Activated CD8-positive, alpha-beta T cell treated with anti-CD3 and anti-CD28 coated beads for 36 hours (primary cell): ENCODE data around the gene NKAIN2. TPM values are rescaled to one million over a fixed set of nuclear protein-coding genes. Genes with fewer than 3 reads are reported as not detected.

Source experiments
- ATAC-seq: fragments of 200-7000 bp; cut with Tn5 transposase; one replicate; pipeline ENCODE4 v1.10.0; 2021; ENCODE audit warnings: mild to moderate bottlenecking, moderate library complexity
- CTCF ChIA-PET: fragments of 350-600 bp; sonication (Branson Sonifier 250); formaldehyde crosslinking; loops from one replicate; lab custom pipeline; 2021; ENCODE audit warnings: antibody characterized with exemption; lab: Charles Lee
- POLR2A ChIA-PET: fragments of 350-600 bp; sonication (Branson Sonifier 250); formaldehyde crosslinking; loops from one replicate; lab custom pipeline; 2021; ENCODE audit warnings: antibody characterized with exemption; lab: Charles Lee
- DNase-seq: peaks from one replicate; pipeline ENCODE4 v3.0.0-alpha.2; 2020
- H3K27ac Mint-ChIP-seq: one replicate; pipeline ENCODE4 v1.8.0; 2021; ENCODE audit warnings: mild to moderate bottlenecking, mixed read lengths
- H3K27me3 Mint-ChIP-seq: one replicate; pipeline ENCODE4 v1.8.0; 2021; ENCODE audit warnings: mixed read lengths
- H3K36me3 Mint-ChIP-seq: one replicate; pipeline ENCODE4 v1.8.0; 2021; ENCODE audit warnings: low read depth, mixed read lengths
- H3K4me1 Mint-ChIP-seq: one replicate; pipeline ENCODE4 v1.8.0; 2021; ENCODE audit warnings: low read depth, mixed read lengths
- H3K4me3 Mint-ChIP-seq: one replicate; pipeline ENCODE4 v1.8.0; 2021; ENCODE audit warnings: mild to moderate bottlenecking, moderate library complexity, mixed read lengths
- H3K9me3 Mint-ChIP-seq: one replicate; pipeline ENCODE4 v1.8.0; 2021; ENCODE audit warnings: mixed read lengths
- CTCF ChIP-seq: fragments of 200-600 bp; IDR thresholded peaks from one replicate; pipeline ENCODE4 v1.8.0; 2022; ENCODE audit warnings: antibody characterized with exemption, mild to moderate bottlenecking
- intact Hi-C: fragments of 100-400 bp; cut with micrococcal nuclease; formaldehyde crosslinking; loops from one replicate; pipeline ENCODE4 v1.10.0; 2022
- total RNA-seq, 2 experiments: library from RNA; stranded (reverse); gene quantifications; one replicate each; pipeline ENCODE4 v1.2.3, GENCODE V29; 2021

NKAIN2 gene
- total RNA-seq, 2 experiments from 2014 or later, result not detected

DNA sequence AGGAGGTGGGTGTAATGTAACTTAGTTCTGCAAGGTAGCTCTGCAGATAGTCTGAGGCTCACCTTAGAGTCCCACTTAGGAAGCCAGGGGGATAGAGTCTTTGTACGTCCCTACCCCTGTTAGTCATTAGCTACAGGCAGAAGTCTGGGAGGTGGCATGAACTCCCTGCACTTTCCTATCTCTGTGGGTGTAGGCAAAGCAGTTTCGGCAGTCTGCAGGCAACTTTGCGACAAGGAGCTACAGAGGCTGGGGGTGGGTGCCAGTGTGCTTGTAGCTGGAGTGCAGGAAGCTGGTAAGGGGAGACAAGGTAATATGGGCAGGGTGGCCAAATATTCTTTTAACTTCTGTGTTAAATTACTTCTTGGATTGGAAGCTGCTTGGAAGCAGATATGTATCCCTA, 45.7 kb downstream of the NKAIN2 start:
- peaks cover 4% of the 10 kb centered on the region for H3K9me3 Mint-ChIP-seq
- H3K4me3 Mint-ChIP-seq, result no peak overlapping the region
- no peaks in the 10 kb centered on the region for H3K4me1 Mint-ChIP-seq
- ChIA-PET POLR2A (no interaction called here), CTCF (no interaction called here)
- no peak for ATAC-seq
- TF ChIP-seq CTCF, result no peak
- intact Hi-C loops, result no loop called here
- H3K36me3 Mint-ChIP-seq, result no peaks in the 10 kb centered on the region
- H3K27ac Mint-ChIP-seq, result no peak overlapping the region
- no peaks in the 10 kb centered on the region for H3K27me3 Mint-ChIP-seq
- no peak for DNase-seq

DNA sequence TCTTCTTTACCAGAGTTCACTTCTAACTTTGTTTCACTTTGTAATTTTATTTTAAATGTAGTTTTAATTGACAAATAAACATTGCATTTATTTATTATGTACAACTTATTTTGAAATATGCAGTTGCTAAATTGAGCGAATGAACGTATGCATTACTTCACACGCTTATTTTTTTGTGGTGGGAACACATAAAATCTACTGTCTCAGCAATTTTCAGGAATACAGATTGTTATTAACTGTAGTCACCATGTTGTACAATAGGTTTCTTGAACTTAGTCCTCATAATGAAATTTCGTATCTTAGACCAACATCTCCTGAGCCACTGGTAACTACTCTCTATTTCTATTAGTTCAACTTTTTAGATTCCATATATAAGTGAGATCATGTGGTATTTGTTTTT, 46.9 kb downstream of the NKAIN2 start:
- POLR2A ChIA-PET, result no interaction called here

GRCh38 chr6:123854201-123854600, 50.5 kb downstream of the NKAIN2 start:
- POLR2A ChIA-PET, result no interaction called here
- ATAC-seq, result no peak
- CTCF ChIA-PET, result no interaction called here

More for the DNA sequence above, 46.9 kb downstream of the NKAIN2 start:
- H3K27me3 Mint-ChIP-seq, result no peaks in the 10 kb centered on the region
- intact Hi-C loops, result no loop called here
- H3K4me1 Mint-ChIP-seq, result no peaks in the 10 kb centered on the region
- peaks cover 4% of the 10 kb centered on the region for H3K9me3 Mint-ChIP-seq
- ATAC-seq (no peak), DNase-seq (no peak)
- no peak overlapping the region for H3K27ac Mint-ChIP-seq
- no peaks in the 10 kb centered on the region for H3K36me3 Mint-ChIP-seq
- no peak overlapping the region for H3K4me3 Mint-ChIP-seq
- CTCF ChIA-PET, result no interaction called here
- no peak for TF ChIP-seq CTCF

GRCh38 chr6:123855506-123855905, 51.8 kb downstream of the NKAIN2 start:
- ChIA-PET POLR2A (no interaction called here), CTCF (no interaction called here)
- H3K27ac Mint-ChIP-seq, result no peak overlapping the region
- DNase-seq, result no peak
- H3K4me3 Mint-ChIP-seq, result no peak overlapping the region
- no peak for TF ChIP-seq CTCF
- H3K4me1 Mint-ChIP-seq, result no peaks in the 10 kb centered on the region
- H3K27me3 Mint-ChIP-seq, result no peaks in the 10 kb centered on the region
- no peaks in the 10 kb centered on the region for H3K36me3 Mint-ChIP-seq
- intact Hi-C loops, result no loop called here
- no peak for ATAC-seq
- H3K9me3 Mint-ChIP-seq, result peaks cover 1% of the 10 kb centered on the region

More at GRCh38 chr6:123854201-123854600, 50.5 kb downstream of the NKAIN2 start:
- Mint-ChIP-seq H3K4me3 (no peak overlapping the region), H3K9me3 (peaks cover 1% of the 10 kb centered on the region), H3K27me3 (no peaks in the 10 kb centered on the region), H3K36me3 (no peaks in the 10 kb centered on the region), H3K4me1 (no peaks in the 10 kb centered on the region), H3K27ac (no peak overlapping the region)
- DNase-seq, result no peak
- intact Hi-C loops, result no loop called here
- no peak for TF ChIP-seq CTCF

DNA sequence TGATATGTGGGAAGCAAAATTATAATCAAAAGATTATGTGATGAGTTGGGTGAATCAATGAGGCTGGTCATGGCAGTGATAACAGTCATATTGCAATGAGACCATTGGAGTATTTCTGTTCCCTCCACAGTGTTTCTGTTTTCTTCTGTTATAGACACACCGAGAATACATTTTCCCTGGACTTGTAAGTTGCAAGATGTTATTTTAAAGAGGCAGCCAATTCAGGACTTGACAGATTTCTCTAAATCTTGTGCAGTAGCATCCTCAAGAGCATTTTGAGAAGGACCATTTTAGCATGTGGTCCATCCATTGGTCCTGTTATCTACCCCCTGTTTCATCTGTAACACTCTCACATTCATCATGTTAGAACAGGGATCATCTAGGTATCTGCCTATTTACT, 55.6 kb downstream of the NKAIN2 start:
- TF ChIP-seq CTCF, result no peak
- ATAC-seq (no peak), DNase-seq (no peak)
- no peak overlapping the region for H3K27ac Mint-ChIP-seq
- no peaks in the 10 kb centered on the region for H3K36me3 Mint-ChIP-seq
- CTCF ChIA-PET, result no interaction called here
- H3K9me3 Mint-ChIP-seq, result peaks cover 1% of the 10 kb centered on the region
- no peaks in the 10 kb centered on the region for H3K4me1 Mint-ChIP-seq
- H3K27me3 Mint-ChIP-seq, result no peaks in the 10 kb centered on the region
- POLR2A ChIA-PET, result no interaction called here
- intact Hi-C loops, result no loop called here
- no peak overlapping the region for H3K4me3 Mint-ChIP-seq
